Measurements from ENCODE around the gene CASQ1. TPM values are rescaled to one million over a fixed set of nuclear protein-coding genes. Genes with fewer than 3 reads are reported as not detected.

CASQ1 gene
- not detected in 2 replicates for total RNA-seq

GRCh38 chr1:160189649-160190625 is at the start of gene CASQ1:
CASQ1 (plus strand) TSS chr1:160190575; CDS start chr1:160190752, 177 bp downstream.
- DNase-seq (ENCODE audit: low read depth): no peak
- TF ChIP-seq CTCF (conservative IDR thresholded peaks at IDR 0.05; ENCODE audit: low read depth, low read length): no peak
- H3K4me3 ChIP-seq (ENCODE audit: low read depth, low read length): no peak within 1 kb of the TSS

GRCh38 chr1:160143695-160144094 is 46.7 kb upstream of the CASQ1 start:
- no peak for DNase-seq (ENCODE audit: low read depth)
- no peak for TF ChIP-seq CTCF (conservative IDR thresholded peaks at IDR 0.05; ENCODE audit: low read depth, low read length)
- H3K4me3 ChIP-seq (ENCODE audit: low read depth, low read length): no peak overlapping the region

- no peak overlapping the region for H3K4me3 ChIP-seq (ENCODE audit: low read depth, low read length)
- DNase-seq (ENCODE audit: low read depth): no peak
- TF ChIP-seq CTCF (conservative IDR thresholded peaks at IDR 0.05; ENCODE audit: low read depth, low read length): no peak
Observed at GRCh38 chr1:160144921-160145320, 45.5 kb upstream of the CASQ1 start.

GRCh38 chr1:160146107-160146506 is 44.3 kb upstream of the CASQ1 start:
- TF ChIP-seq CTCF (conservative IDR thresholded peaks at IDR 0.05; ENCODE audit: low read depth, low read length): no peak
- H3K4me3 ChIP-seq (ENCODE audit: low read depth, low read length): no peak overlapping the region
- DNase-seq (ENCODE audit: low read depth): no peak

- DNase-seq (ENCODE audit: low read depth): no peak
- H3K4me3 ChIP-seq (ENCODE audit: low read depth, low read length): no peak overlapping the region
- no peak for TF ChIP-seq CTCF (conservative IDR thresholded peaks at IDR 0.05; ENCODE audit: low read depth, low read length)
Observed at GRCh38 chr1:160148121-160148520, 42.3 kb upstream of the CASQ1 start.

- DNase-seq (ENCODE audit: low read depth): no peak
- no peak for TF ChIP-seq CTCF (conservative IDR thresholded peaks at IDR 0.05; ENCODE audit: low read depth, low read length)
- no peak overlapping the region for H3K4me3 ChIP-seq (ENCODE audit: low read depth, low read length)
Observed at GRCh38 chr1:160149233-160149632, 41.1 kb upstream of the CASQ1 start.

All from epithelial cell of proximal tubule (primary cell).